Mesothelial cell of epicardium (in vitro differentiated cells): ENCODE results near the gene ERC2. TPM values are rescaled to one million over a fixed set of nuclear protein-coding genes. Genes with fewer than 3 reads are reported as not detected.

Source experiments
- DNase-seq, 2 experiments: peaks; one replicate each; pipeline ENCODE4 v3.0.0; 2021; ENCODE audit warnings: low spot score in 2 of 2; ENCODE audit not compliant: unreplicated experiment in 2 of 2
- H3K27ac Mint-ChIP-seq: 2 replicates; pipeline ENCODE4 v1.8.0; 2021; ENCODE audit warnings: mixed read lengths
- H3K27me3 Mint-ChIP-seq: 2 replicates; pipeline ENCODE4 v1.8.0; 2021; ENCODE audit warnings: low read depth, mixed read lengths
- H3K36me3 Mint-ChIP-seq: 2 replicates; pipeline ENCODE4 v1.8.0; 2021; ENCODE audit warnings: mixed read lengths
- H3K4me1 Mint-ChIP-seq: 2 replicates; pipeline ENCODE4 v1.8.0; 2021; ENCODE audit warnings: mixed read lengths
- H3K4me3 Mint-ChIP-seq: 2 replicates; pipeline ENCODE4 v1.8.0; 2021; ENCODE audit warnings: mild to moderate bottlenecking, moderate library complexity, mixed read lengths
- H3K9me3 Mint-ChIP-seq: 2 replicates; pipeline ENCODE4 v1.8.0; 2021; ENCODE audit warnings: mixed read lengths
- total RNA-seq: library from RNA; stranded (reverse); gene quantifications from 3 replicates; pipeline ENCODE4 v1.2.1, GENCODE V29; 2021
- TF ChIP-seq, protein P1 (sequence below): fragments of 200-600 bp; sonication (generic); IDR thresholded peaks from one replicate; pipeline ENCODE4 v1.5.0; 2021; ENCODE audit warnings: antibody characterized with exemption; ENCODE audit not compliant: unreplicated experiment

Gene ERC2
- total RNA-seq, 1 donor from 2014 or later: 15.6 TPM

DNA sequence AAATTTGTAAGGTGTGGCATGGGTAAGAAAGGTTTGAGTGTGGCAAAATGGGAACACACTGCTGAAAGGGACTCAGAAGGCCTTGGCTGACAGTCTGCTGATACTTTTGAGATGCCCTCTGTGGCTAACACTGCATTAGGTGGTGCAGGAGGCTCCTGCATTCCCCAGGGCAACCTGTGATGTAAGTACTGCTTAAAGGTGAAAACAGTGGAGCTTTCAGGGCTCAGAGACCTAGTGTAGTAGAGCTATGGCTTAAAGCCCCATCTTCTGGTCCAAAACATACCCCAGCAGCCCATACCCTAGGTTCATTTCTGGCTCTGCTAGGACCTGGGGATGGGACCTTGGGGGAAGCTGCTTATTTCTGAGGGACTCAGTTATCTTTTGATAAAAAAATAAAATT, 374.1 kb downstream of the ERC2 start:
- Mint-ChIP-seq H3K36me3 (no peaks in the 10 kb centered on the region), H3K27me3 (no peaks in the 10 kb centered on the region), H3K9me3 (no peaks in the 10 kb centered on the region), H3K4me1 (peaks cover 4% of the 10 kb centered on the region), H3K27ac (no peak overlapping the region), H3K4me3 (no peak overlapping the region)
- TF ChIP-seq, protein P1, sequence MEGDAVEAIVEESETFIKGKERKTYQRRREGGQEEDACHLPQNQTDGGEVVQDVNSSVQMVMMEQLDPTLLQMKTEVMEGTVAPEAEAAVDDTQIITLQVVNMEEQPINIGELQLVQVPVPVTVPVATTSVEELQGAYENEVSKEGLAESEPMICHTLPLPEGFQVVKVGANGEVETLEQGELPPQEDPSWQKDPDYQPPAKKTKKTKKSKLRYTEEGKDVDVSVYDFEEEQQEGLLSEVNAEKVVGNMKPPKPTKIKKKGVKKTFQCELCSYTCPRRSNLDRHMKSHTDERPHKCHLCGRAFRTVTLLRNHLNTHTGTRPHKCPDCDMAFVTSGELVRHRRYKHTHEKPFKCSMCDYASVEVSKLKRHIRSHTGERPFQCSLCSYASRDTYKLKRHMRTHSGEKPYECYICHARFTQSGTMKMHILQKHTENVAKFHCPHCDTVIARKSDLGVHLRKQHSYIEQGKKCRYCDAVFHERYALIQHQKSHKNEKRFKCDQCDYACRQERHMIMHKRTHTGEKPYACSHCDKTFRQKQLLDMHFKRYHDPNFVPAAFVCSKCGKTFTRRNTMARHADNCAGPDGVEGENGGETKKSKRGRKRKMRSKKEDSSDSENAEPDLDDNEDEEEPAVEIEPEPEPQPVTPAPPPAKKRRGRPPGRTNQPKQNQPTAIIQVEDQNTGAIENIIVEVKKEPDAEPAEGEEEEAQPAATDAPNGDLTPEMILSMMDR: no peak
- no peak for DNase-seq

GRCh38 chr3:56089739-56090138, 378.5 kb downstream of the ERC2 start:
- H3K9me3 Mint-ChIP-seq: peaks cover 7% of the 10 kb centered on the region
- H3K4me3 Mint-ChIP-seq: no peak overlapping the region
- H3K4me1 Mint-ChIP-seq: no peaks in the 10 kb centered on the region
- H3K36me3 Mint-ChIP-seq: no peaks in the 10 kb centered on the region
- H3K27ac Mint-ChIP-seq: no peak overlapping the region
- no peak for DNase-seq
- TF ChIP-seq, protein P1: no peak
- H3K27me3 Mint-ChIP-seq: no peaks in the 10 kb centered on the region

GRCh38 chr3:56087451-56088053, 380.7 kb downstream of the ERC2 start:
- Mint-ChIP-seq H3K27me3 (no peaks in the 10 kb centered on the region), H3K9me3 (peaks cover 7% of the 10 kb centered on the region), H3K4me3 (no peak overlapping the region), H3K27ac (no peak overlapping the region), H3K36me3 (no peaks in the 10 kb centered on the region), H3K4me1 (no peaks in the 10 kb centered on the region)
- DNase-seq: no peak
- TF ChIP-seq, protein P1: no peak

- TF ChIP-seq, protein P1: no peak
Measured at GRCh38 chr3:56086355-56086754, 381.9 kb downstream of the ERC2 start.

GRCh38 chr3:56081246-56081645, 387.0 kb downstream of the ERC2 start:
- H3K36me3 Mint-ChIP-seq: no peaks in the 10 kb centered on the region
- no peaks in the 10 kb centered on the region for H3K27me3 Mint-ChIP-seq
- H3K9me3 Mint-ChIP-seq: no peaks in the 10 kb centered on the region
- H3K27ac Mint-ChIP-seq: no peak overlapping the region
- H3K4me1 Mint-ChIP-seq: no peaks in the 10 kb centered on the region
- H3K4me3 Mint-ChIP-seq: no peak overlapping the region
- DNase-seq: no peak
- TF ChIP-seq, protein P1: no peak

More at GRCh38 chr3:56086355-56086754, 381.9 kb downstream of the ERC2 start:
- H3K4me1 Mint-ChIP-seq: no peaks in the 10 kb centered on the region
- H3K27me3 Mint-ChIP-seq: no peaks in the 10 kb centered on the region
- H3K4me3 Mint-ChIP-seq: no peak overlapping the region
- no peak for DNase-seq
- H3K36me3 Mint-ChIP-seq: no peaks in the 10 kb centered on the region
- no peak overlapping the region for H3K27ac Mint-ChIP-seq
- H3K9me3 Mint-ChIP-seq: peaks cover 7% of the 10 kb centered on the region

- no peaks in the 10 kb centered on the region for H3K36me3 Mint-ChIP-seq
- no peak for DNase-seq
- no peak overlapping the region for H3K4me3 Mint-ChIP-seq
- TF ChIP-seq, protein P1: no peak
- H3K27ac Mint-ChIP-seq: no peak overlapping the region
- H3K9me3 Mint-ChIP-seq: no peaks in the 10 kb centered on the region
- no peaks in the 10 kb centered on the region for H3K27me3 Mint-ChIP-seq
- H3K4me1 Mint-ChIP-seq: no peaks in the 10 kb centered on the region
Measured at GRCh38 chr3:56076746-56077145, 391.5 kb downstream of the ERC2 start.
